ENCODE data around the gene UFC1. TPM values are rescaled to one million over a fixed set of nuclear protein-coding genes. Genes with fewer than 3 reads are reported as not detected.
A peak's percentile ranks its signal among the peaks of the same experiment; 100 is the strongest.

The UFC1 gene
- total RNA-seq, 1 experiment from 2014 or later: 127 TPM

DNA sequence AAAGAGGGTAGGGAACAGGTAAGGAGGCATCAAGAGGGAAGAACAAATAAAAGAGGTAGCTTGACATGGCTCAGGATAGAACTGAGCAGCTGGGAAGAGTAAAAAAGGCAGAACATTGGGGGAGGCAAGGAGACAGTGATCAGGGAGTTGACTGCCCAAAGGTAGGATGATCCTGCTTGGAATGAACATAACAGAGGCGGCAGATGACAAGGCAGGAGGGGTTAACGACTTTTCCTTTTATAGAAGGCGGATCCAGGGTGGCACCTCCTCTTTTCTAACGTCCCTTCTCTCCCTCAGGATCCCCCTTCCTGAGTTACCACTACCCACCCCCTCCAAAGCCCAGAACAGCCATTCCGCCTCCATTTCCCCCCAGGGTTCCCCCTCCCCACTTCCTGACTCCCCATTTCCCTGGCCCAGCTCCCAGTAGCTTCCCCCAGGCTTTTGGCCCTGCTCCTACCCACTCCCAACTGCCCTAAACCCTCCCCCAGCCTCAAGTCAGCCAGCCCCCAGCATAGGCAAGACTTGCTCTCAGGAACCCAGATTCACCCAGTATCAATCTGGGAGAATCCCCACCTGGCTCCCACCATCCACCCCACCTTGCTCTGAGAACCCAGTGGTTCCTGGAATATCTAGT lies 45.8 kb downstream of the UFC1 start:
- peaks cover 38% of the 10 kb centered on the region for H3K4me1 ChIP-seq (ENCODE audit: control insufficient read depth, insufficient read depth, low read length)
- ChIA-PET POLR2A (no interaction called here), CTCF (interaction anchor here (0.5 kb wide), 1 partner anchor 139 kb away, joined by 12 read pairs; no protein-coding TSS in a partner anchor)

DNA sequence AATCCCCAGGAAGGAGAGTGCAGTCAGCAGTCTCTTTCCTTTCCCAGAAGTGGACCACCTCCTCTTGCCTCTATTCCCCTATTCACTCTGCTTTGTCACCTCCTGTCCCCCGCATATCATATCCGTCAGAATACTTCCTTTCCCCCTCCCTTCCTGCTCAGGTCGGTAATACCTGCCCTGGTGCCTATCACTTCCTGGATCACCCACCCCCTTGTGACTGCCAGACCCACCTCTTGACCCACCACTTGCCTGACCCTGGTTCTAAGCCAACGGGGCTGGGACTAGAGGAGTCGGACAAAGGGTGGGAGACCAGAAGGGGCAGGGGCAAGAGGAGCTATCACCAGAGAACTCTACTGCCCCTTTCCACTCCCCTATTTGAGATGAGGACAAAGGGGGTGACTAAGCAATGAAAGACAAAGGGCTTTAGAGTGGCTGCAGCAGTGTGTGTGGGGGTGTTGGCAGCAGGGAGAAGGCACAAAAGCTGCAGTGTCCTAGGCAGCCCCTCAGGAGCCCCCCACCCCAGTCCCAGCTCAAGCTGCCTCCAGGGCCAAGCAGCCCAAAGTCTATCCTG lies 46.7 kb downstream of the UFC1 start:
- POLR2A ChIA-PET: no interaction called here
- CTCF ChIA-PET: no interaction called here
- H3K9me3 ChIP-seq (ENCODE audit: control insufficient read depth, insufficient read depth, low read depth, low read length): no peaks in the 10 kb centered on the region
- TF ChIP-seq, protein P1, sequence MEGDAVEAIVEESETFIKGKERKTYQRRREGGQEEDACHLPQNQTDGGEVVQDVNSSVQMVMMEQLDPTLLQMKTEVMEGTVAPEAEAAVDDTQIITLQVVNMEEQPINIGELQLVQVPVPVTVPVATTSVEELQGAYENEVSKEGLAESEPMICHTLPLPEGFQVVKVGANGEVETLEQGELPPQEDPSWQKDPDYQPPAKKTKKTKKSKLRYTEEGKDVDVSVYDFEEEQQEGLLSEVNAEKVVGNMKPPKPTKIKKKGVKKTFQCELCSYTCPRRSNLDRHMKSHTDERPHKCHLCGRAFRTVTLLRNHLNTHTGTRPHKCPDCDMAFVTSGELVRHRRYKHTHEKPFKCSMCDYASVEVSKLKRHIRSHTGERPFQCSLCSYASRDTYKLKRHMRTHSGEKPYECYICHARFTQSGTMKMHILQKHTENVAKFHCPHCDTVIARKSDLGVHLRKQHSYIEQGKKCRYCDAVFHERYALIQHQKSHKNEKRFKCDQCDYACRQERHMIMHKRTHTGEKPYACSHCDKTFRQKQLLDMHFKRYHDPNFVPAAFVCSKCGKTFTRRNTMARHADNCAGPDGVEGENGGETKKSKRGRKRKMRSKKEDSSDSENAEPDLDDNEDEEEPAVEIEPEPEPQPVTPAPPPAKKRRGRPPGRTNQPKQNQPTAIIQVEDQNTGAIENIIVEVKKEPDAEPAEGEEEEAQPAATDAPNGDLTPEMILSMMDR (IDR thresholded peaks at IDR 0.05): no peak
- TF ChIP-seq TCF7L2 (IDR thresholded peaks at IDR 0.05; ENCODE audit: low read depth, low read length) (no peak), POLR2AphosphoS5 (IDR thresholded peaks at IDR 0.05; ENCODE audit: low read depth, low read length) (no peak), SIN3A (IDR thresholded peaks at IDR 0.05; ENCODE audit: borderline replicate concordance, insufficient read depth, low read depth, low read length) (no peak)
- TF ChIP-seq, protein P2, sequence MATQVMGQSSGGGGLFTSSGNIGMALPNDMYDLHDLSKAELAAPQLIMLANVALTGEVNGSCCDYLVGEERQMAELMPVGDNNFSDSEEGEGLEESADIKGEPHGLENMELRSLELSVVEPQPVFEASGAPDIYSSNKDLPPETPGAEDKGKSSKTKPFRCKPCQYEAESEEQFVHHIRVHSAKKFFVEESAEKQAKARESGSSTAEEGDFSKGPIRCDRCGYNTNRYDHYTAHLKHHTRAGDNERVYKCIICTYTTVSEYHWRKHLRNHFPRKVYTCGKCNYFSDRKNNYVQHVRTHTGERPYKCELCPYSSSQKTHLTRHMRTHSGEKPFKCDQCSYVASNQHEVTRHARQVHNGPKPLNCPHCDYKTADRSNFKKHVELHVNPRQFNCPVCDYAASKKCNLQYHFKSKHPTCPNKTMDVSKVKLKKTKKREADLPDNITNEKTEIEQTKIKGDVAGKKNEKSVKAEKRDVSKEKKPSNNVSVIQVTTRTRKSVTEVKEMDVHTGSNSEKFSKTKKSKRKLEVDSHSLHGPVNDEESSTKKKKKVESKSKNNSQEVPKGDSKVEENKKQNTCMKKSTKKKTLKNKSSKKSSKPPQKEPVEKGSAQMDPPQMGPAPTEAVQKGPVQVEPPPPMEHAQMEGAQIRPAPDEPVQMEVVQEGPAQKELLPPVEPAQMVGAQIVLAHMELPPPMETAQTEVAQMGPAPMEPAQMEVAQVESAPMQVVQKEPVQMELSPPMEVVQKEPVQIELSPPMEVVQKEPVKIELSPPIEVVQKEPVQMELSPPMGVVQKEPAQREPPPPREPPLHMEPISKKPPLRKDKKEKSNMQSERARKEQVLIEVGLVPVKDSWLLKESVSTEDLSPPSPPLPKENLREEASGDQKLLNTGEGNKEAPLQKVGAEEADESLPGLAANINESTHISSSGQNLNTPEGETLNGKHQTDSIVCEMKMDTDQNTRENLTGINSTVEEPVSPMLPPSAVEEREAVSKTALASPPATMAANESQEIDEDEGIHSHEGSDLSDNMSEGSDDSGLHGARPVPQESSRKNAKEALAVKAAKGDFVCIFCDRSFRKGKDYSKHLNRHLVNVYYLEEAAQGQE (IDR thresholded peaks at IDR 0.05; ENCODE audit: insufficient read depth in 1 of 2, low read depth in 2 of 2, low read length in 1 of 2): no peak
- no peaks in the 10 kb centered on the region; the same call in 1 of the 2 replicates for H3K36me3 ChIP-seq (ENCODE audit: control insufficient read depth, insufficient read depth, low read length)
- ATAC-seq (no peak), DNase-seq (ENCODE audit: low read depth, low spot score) (no peak)
- H3K4me1 ChIP-seq (ENCODE audit: control insufficient read depth, insufficient read depth, low read length): peaks cover 38% of the 10 kb centered on the region
- no peak overlapping the region for H3K4me3 ChIP-seq (ENCODE audit: low read depth in 2 of 2, low read length in 2 of 2)
- H3K27ac ChIP-seq (ENCODE audit: low read length): peak overlapping the region; percentile 96
- BruUV-seq (replicated peaks): no TSS peak
- in situ Hi-C loops (cut with HindIII; ENCODE audit: low pct_unique_long_range_greater_than_20kb, low sequenced_read_pairs): loop anchor here (25.0 kb wide), 1 partner anchor 187 kb away; no protein-coding TSS in a partner anchor
- intact Hi-C loops (cut with micrococcal nuclease; ENCODE audit: unreplicated experiment): no loop called here
- no peaks in the 10 kb centered on the region for H3K27me3 ChIP-seq (ENCODE audit: control insufficient read depth, insufficient read depth, low read length)

More for the DNA sequence above, 45.8 kb downstream of the UFC1 start:
- H3K9me3 ChIP-seq (ENCODE audit: control insufficient read depth, insufficient read depth, low read depth, low read length): no peaks in the 10 kb centered on the region
- in situ Hi-C loops (cut with HindIII; ENCODE audit: low pct_unique_long_range_greater_than_20kb, low sequenced_read_pairs): loop anchor here (25.0 kb wide), 1 partner anchor 188 kb away; no protein-coding TSS in a partner anchor
- TF ChIP-seq SIN3A (IDR thresholded peaks at IDR 0.05; ENCODE audit: borderline replicate concordance, insufficient read depth, low read depth, low read length) (no peak), TCF7L2 (IDR thresholded peaks at IDR 0.05; ENCODE audit: low read depth, low read length) (no peak), POLR2AphosphoS5 (IDR thresholded peaks at IDR 0.05; ENCODE audit: low read depth, low read length) (no peak)
- TF ChIP-seq, protein P1 (IDR thresholded peaks at IDR 0.05): no peak
- TF ChIP-seq, protein P2 (IDR thresholded peaks at IDR 0.05; ENCODE audit: insufficient read depth in 1 of 2, low read depth in 2 of 2, low read length in 1 of 2): no peak
- DNase-seq (ENCODE audit: low read depth, low spot score) (no peak), ATAC-seq (no peak)
- no peak overlapping the region for H3K4me3 ChIP-seq (ENCODE audit: low read depth in 2 of 2, low read length in 2 of 2)
- H3K27me3 ChIP-seq (ENCODE audit: control insufficient read depth, insufficient read depth, low read length): no peaks in the 10 kb centered on the region
- intact Hi-C loops (cut with micrococcal nuclease; ENCODE audit: unreplicated experiment): no loop called here
- no peak overlapping the region for H3K27ac ChIP-seq (ENCODE audit: low read length)
- BruUV-seq (replicated peaks): no TSS peak
- no peaks in the 10 kb centered on the region; the same call in 1 of the 2 replicates for H3K36me3 ChIP-seq (ENCODE audit: control insufficient read depth, insufficient read depth, low read length)
